HG02588 (cell line): Measurements from ENCODE around the gene ARPP21.
"Not testable (repeated sequence)": the region's sequence is repeated elsewhere in the genome, so short reads cannot be mapped to it uniquely, and the experiment has no call there.

Experiments used
- ATAC-seq: cut with Tn5 transposase; IDR thresholded peaks from one replicate; pipeline ENCODE4 v1.9.1; 2021; ENCODE audit warnings: mild to moderate bottlenecking, moderate library complexity; ENCODE audit not compliant: unreplicated experiment

The ARPP21 gene

GRCh38 chr3:35639254-35640186 lies at the start of gene ARPP21:
Gene ARPP21 (plus strand): TSS chr3:35639525. CDS start chr3:35681752, 42,227 bp downstream.
- ATAC-seq = no peak

- ATAC-seq = no peak
These were observed 46.6 kb upstream of the ARPP21 start for GRCh38 chr3:35592589-35593295.

GRCh38 chr3:35594739-35595138 lies 44.6 kb upstream of the ARPP21 start:
- ATAC-seq = no peak

GRCh38 chr3:35596335-35596995 lies 42.9 kb upstream of the ARPP21 start:
- ATAC-seq = no peak

- ATAC-seq = no peak
These were observed 41.8 kb upstream of the ARPP21 start for GRCh38 chr3:35597490-35597889.

GRCh38 chr3:35598804-35599203 lies 40.5 kb upstream of the ARPP21 start:
- no peak for ATAC-seq

- no peak for ATAC-seq
These were observed 37.4 kb upstream of the ARPP21 start for GRCh38 chr3:35601959-35602358.

GRCh38 chr3:35602395-35602936 lies 36.9 kb upstream of the ARPP21 start:
- no peak for ATAC-seq

GRCh38 chr3:35616346-35616745 lies 23.0 kb upstream of the ARPP21 start:
- ATAC-seq = no peak

- no peak for ATAC-seq
These were observed 22.0 kb upstream of the ARPP21 start for GRCh38 chr3:35617370-35617769.

GRCh38 chr3:35620238-35620637 lies 19.1 kb upstream of the ARPP21 start:
- ATAC-seq = not testable (repeated sequence)

GRCh38 chr3:35624698-35625097 lies 14.6 kb upstream of the ARPP21 start:
- no peak for ATAC-seq

- ATAC-seq = no peak
These were observed 5.8 kb upstream of the ARPP21 start for GRCh38 chr3:35633332-35634124.

- ATAC-seq = no peak
These were observed 3.9 kb upstream of the ARPP21 start for GRCh38 chr3:35635407-35635806.

- ATAC-seq = no peak
These were observed 3.2 kb upstream of the ARPP21 start for GRCh38 chr3:35635926-35636683.

- no peak for ATAC-seq
These were observed 910 bp upstream of the ARPP21 start for GRCh38 chr3:35638251-35638979.

GRCh38 chr3:35638980-35639253 lies 408 bp upstream of the ARPP21 start:
- no peak for ATAC-seq

- ATAC-seq = no peak
These were observed 1.2 kb downstream of the ARPP21 start for GRCh38 chr3:35640190-35641165.
